ENCODE data around the gene MAN2B1. TPM values are rescaled to one million over a fixed set of nuclear protein-coding genes. Genes with fewer than 3 reads are reported as not detected.
A peak's percentile ranks its signal among the peaks of the same experiment; 100 is the strongest.

Gene MAN2B1
- total RNA-seq, 3 donors from 2014 or later = 92.7 to 104 (median 96.6) TPM

GRCh38 chr19:12665671-12666264 lies 774 bp downstream of the MAN2B1 start:
- peak; percentile 5 for ATAC-seq
- H3K36me3 ChIP-seq (ENCODE audit: low read depth) = no peaks in the 10 kb centered on the region

GRCh38 chr19:12665281-12665573 lies 1.3 kb downstream of the MAN2B1 start:
- intact Hi-C loops (cut with DNase I, micrococcal nuclease) = no loop called here
- Histone ChIP-seq H3K4me1 (ENCODE audit: low read depth) (peaks cover 27% of the 10 kb centered on the region), H3K9me3 (no peaks in the 10 kb centered on the region), H3K36me3 (ENCODE audit: low read depth) (no peaks in the 10 kb centered on the region), H3K4me3 (no peak overlapping the region)
- no peak for TF ChIP-seq CTCF (IDR thresholded peaks at IDR 0.05)
- DNase-seq (peak in 2 of 3 donors; percentile 52 to 81), ATAC-seq (peak; percentile 6)

More at GRCh38 chr19:12665671-12666264, 774 bp downstream of the MAN2B1 start:
- Histone ChIP-seq H3K4me1 (ENCODE audit: low read depth) (peaks cover 33% of the 10 kb centered on the region), H3K4me3 (no peak overlapping the region), H3K9me3 (no peaks in the 10 kb centered on the region)
- intact Hi-C loops (cut with DNase I, micrococcal nuclease) = no loop called here
- DNase-seq = peak in 1 of 3 donors; percentile 59
- no peak for TF ChIP-seq CTCF (IDR thresholded peaks at IDR 0.05)

GRCh38 chr19:12664406-12665280 lies 1.9 kb downstream of the MAN2B1 start:
- Histone ChIP-seq H3K4me1 (ENCODE audit: low read depth) (peaks cover 25% of the 10 kb centered on the region), H3K9me3 (no peaks in the 10 kb centered on the region), H3K4me3 (no peak overlapping the region), H3K36me3 (ENCODE audit: low read depth) (no peaks in the 10 kb centered on the region)
- DNase-seq (peak in 2 of 3 donors; percentile 55 to 67), ATAC-seq (peak; percentile 29)
- intact Hi-C loops (cut with DNase I, micrococcal nuclease) = no loop called here
- no peak for TF ChIP-seq CTCF (IDR thresholded peaks at IDR 0.05)

GRCh38 chr19:12660980-12661379 lies 5.6 kb downstream of the MAN2B1 start:
- Histone ChIP-seq H3K9me3 (no peaks in the 10 kb centered on the region), H3K4me1 (ENCODE audit: low read depth) (peaks cover 6% of the 10 kb centered on the region), H3K36me3 (ENCODE audit: low read depth) (no peaks in the 10 kb centered on the region), H3K4me3 (no peak overlapping the region)
- ATAC-seq = no peak
- intact Hi-C loops (cut with DNase I, micrococcal nuclease) = no loop called here
- no peak for TF ChIP-seq CTCF (IDR thresholded peaks at IDR 0.05)
- DNase-seq = no peak

GRCh38 chr19:12657966-12658365 lies 8.6 kb downstream of the MAN2B1 start:
- no peak for DNase-seq
- Histone ChIP-seq H3K36me3 (ENCODE audit: low read depth) (no peaks in the 10 kb centered on the region), H3K9me3 (no peaks in the 10 kb centered on the region), H3K4me1 (ENCODE audit: low read depth) (no peaks in the 10 kb centered on the region), H3K4me3 (no peak overlapping the region)
- no peak for TF ChIP-seq CTCF (IDR thresholded peaks at IDR 0.05)
- intact Hi-C loops (cut with DNase I, micrococcal nuclease) = no loop called here
- ATAC-seq = no peak

Data from mucosa of descending colon (tissue), 3 donors.